ENCODE data around the gene PARVB.
"Not testable (repeated sequence)": the region's sequence is repeated elsewhere in the genome, so short reads cannot be mapped to it uniquely, and the experiment has no call there.

Gene PARVB

DNA sequence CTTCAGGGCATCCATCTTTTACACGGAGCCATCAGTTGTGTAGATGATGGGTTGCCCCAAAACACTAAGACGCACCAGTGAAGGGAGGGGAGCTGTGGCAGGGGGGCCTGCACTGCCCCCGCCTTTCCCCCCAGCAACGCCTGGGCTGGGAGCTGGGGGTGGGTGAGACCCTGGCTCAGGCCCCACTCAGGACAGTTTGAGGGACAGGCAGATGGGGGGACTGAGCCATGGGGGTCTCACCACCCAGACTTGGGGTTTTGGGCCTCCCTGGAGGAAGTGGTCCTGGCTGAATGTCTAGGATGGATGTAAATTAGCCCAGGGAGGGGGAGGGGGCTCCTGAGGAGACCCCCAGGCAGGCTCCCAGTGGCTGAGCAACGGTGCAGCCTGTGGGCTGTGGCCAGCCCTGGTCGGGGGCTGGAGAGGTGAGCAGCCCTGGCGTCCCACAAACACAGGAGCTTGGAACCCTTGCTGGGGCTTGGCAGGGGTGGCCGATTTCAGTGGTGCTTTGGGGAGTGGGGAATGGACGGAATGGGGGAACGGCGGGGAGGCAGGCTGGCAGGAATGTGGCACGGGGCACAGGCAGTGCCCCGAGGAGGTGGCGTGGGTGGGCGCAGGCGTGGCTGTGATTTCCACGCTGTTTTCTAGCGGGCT lies 6.1 kb downstream of the PARVB start:
- DNase-seq = no peak

DNA sequence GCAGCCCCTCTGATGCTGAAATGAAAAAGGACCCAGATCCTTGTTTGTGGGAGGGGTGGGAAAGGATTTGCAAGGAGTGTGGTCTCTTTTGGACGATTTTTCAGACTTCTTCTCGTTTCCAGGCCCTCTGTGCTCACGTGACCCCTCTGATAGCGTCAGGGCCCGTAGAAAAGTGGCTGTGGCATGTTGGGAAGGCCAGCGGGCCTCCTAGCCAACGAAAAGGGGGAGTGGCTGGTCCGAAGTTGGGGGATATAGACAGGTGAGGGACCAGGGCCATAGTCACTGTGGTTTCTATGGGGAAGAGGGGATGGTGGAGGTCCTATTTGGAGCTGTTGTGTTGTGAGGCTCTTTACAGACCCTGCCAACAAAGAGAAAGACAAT lies 6.6 kb downstream of the PARVB start:
- no peak for DNase-seq

DNA sequence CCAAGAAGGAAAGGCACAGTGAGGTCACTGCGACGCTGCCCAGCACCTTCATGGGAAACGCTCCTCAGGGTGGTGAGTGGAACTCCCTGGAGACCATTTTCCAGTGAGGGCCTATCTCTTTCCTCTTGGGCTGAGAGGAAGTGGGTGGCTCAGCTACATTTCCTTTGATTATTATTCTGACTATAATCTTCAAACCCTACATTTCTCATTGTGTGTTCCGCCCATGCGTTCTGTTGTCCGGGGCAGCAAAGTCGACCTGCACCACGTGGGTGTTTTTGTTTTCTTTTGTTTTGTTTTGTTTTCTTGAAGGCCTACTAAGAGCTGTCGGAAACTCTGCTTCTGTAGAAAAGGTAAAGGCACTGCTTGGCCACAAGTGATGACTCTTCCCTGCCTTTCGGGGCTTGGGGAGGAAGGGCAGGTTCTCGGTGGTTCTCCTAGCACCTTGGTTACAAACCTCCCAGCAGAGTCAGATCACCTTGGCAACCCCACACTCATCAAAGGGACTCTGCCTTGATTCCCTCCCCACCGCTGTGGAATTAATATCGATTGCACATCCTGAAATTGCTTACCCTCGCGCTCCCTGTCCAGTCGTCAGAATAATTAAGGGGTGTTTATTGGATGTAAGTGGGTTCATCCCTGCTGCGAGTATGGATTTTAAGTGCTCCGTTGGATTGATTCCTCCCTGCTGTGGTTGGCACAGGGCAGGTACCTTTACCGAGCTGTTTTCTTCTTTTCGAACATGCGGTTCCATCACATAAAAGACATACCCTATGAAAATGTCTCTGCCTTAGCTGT lies 7.3 kb downstream of the PARVB start:
- no peak for DNase-seq

DNA sequence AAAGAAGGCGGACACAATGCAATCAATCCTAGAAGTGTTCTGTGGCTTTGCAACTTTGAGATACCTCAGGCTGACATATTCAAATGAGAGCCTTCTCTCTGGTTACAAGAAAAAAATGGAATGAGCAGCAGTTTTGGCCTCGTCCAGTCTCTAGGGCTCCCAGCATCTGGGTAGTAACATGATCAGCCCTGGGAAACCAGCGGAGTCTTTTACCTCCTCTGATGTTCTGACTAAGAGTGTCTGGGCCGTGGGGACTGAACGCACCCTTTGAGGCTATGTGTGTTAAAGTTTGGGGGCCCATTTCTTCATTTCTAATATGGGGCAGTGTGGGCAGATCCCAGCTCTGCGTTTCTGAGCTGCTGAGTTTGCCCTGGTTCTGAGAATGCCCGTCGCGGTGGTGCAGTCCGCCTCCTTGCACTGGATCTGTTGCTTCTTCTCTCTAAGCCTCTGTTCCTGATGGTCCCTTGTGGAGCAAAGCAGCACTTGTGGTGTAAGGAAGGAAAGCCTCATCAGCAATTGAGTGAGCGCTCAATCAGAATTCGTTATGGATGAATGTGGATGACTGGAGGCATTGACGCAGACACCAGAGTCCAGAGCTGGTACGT lies 8.1 kb downstream of the PARVB start:
- no peak for DNase-seq

DNA sequence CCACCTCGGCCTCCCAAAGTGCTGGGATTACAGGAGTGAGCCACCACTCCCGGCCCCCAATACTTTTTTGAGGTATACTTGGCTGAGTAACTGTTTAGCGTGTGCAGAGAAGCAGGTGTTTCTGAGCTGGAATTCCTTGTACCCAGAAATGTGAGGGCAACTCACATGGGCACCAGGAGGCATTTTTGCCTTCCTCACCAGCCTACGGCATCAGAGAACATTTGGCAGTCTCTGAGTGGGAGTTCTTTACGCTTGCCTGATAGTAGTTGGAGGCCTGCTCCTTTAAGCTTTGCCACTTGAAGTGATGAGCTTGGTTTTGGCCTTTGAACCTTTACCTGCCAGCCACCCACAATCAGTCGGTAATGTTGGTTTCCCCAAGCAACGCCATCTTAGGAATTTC lies 9.2 kb downstream of the PARVB start:
- DNase-seq = no peak

DNA sequence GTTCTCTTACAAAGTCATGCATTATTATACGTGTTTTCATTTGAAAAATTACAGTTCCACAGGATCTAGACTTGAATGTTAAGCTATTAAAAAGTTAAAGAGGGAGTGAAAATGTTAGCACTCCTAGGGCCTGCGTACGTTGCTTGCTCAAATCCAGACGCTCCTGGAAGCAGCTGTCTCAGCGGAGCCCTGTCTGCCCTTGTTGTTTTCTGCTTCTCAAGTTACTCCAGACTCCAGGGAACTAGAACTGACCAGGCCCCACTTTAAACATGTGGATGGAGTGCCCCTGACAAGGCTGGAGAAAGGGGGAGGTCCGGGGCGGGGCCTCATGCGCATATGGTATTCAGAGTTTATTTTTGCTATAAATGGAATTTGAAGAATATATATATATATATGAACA lies 9.6 kb downstream of the PARVB start:
- no peak for DNase-seq

DNA sequence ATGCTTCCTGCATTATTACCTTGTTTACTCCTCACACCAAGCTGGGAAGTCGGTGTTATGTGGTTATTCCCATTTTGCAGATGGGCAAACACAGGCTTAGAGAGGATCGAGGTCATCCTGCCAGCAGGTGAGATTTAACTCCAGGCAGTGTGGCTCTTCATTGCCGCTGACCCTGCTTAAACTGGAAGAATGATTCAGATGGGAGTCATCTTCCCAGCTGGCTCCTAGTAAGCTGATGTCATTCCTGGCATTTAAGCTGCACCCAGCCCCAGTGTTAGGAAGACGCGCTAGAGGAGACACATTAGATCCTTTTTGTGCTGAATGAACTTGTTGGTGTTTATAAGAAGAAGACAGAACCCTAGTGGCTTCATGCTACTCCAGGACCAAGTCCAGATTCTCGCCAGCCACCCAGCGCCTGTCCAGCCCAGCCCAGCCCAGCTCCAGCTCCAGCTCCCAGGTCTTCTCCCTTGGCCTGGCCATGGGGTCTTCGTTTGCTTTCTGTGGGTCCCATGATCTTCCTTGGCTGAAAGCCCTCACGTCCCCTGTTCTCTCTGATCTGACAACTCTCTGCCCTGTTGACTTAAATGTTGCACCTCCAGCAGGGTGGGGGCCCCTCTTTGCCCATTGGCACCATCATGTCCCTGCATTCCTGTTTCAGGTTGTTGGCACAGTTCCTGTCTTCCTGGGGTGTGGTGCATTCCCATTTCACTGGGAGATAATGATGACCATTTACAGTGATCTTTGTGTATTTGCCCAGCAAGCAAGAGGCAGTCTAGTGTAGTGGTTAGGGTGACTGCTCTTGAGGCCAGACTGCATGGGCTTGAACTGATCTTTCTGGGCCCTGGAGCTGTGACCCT lies 13.6 kb downstream of the PARVB start:
- no peak for DNase-seq

DNA sequence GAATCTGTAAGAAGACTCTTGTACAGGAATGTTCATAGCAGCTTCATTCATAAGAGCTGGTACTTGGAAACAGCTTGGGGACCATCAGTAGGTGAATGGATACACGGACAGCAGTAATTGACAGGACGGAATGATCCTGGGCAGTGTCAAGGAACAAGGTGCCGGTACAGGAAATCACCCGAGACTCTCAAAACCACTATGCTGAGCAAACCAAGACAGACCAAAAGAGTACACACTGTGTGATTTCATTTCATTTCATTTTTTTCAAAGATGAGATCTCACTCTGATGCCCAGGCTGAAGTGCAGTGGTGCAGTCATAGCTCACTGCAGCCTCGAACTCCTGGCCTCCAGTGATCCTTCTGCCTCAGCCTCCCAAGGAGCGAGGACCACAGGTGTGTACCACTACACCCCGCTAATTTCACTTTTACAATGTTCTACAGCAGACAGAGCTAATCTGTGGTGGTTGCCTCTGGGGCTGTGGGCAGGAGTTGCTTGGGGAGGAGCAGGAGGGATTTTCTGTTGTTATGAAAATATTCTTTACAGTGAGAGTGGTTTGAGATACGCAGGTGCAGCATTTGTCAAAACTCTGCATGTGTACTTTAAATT lies 15.6 kb downstream of the PARVB start:
- DNase-seq = no peak

DNA sequence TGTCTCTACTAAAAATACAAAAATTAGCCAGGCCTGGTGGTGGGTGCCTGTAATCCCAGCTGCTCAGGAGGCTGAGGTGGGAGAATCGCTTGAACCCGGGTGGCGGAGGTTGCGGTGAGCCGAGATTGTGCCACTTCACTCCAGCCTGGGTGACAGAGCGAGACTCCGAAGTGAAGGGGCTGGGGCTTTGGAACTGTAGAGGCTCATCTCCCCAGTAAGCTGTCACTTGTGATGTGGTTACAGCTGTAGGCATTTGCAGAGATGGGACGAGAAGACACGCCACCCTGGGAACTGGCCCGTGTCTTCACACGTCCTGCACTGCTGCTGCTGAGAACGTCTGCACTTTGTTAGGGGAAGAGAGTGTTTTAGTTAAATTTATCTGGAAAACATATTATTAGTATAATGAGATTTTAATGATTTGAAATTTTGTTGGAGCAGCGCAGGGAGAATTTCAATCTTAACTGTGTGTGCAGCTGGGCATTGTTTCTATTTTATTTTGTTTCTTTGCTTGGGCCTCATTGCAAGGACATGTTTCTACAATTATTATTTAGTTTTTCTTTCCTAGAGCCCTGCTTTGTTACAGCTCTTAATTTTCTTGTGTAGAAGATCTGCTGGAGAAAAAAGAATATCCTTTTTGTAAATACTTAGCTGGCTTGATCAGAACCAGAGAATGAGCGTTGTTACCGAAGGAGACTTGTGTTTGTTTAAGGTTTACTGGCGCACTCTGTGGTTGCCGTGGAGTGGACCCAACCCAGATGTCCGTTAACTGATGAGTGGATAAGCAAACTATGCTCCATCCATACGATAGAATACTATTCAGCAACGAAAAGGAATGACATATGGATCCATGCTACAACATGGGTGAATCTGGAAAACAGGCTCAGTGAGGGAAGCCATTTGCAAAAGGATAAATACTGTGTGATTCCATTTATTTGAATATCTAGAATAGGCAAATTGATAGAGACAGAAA lies 18.4 kb downstream of the PARVB start:
- no peak for DNase-seq

DNA sequence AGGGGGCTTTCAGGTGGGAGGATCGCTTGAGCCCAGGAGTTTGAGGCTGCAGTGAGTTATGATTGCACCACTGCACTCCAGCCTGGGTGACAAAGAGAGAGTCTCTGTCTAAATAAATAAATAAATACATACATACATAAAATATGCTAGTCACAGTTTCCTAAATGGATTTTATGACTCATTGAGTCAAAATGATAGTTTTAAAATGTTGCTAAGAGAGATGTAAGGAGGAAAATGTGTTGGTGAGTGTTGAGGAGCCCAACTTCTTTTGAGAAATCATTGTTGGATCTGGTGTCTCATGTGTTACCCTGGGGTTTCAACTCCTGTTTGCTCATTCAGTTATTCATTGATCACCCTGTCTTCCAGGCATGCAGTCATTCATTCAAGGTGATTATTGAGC lies 21.0 kb downstream of the PARVB start:
- DNase-seq = no peak

DNA sequence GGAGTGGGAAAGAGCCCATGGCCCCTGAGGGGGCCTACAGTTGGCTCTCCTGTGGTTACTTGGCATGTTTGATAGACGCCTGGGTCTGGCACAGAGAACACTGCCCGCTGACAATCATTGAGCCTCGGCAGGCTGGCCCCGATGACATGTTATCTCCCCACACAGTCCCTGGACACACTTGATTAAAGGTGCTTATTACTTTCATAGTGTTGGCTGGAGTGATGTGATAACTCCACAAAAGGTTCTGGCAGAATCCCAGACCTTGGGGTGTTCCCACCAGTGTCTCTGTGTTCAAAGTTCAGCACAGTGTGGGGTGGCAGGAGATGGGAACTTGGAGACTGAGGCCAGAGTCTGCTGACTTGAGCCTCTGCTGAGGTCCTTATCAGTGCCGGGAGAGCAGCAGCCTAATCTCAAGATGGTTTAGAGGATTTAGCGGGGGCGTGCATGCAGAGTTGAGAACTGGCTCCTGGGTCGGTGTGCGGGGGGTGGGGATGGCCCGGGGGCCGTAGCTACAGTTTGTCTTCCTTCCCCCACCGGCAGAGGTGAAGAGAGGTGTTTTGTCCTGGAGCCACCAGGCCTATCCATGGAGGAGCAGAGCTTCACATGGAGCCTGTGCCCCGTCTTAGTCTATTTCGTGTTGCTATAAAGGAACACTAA lies 22.5 kb downstream of the PARVB start:
- DNase-seq = no peak

DNA sequence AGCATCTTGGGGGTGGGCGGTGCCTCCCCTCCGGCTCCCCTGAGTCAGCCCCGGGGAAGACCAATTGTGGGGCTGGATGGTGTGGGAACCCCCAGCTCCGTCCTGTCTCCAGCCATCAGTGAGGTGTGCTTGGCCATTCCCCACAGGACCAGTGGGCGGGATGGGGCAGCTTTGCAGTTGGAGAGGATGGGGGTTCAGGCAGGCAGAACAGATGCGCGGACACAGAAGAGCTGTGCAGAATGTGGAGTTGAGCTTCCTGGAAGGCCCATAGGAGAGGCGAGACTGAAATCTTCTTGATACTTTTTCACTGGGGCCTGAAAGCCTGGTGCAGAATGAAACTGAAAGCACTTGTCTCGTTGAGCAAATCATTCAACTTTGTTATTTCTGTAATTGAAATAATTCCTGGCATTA lies 23.8 kb downstream of the PARVB start:
- DNase-seq = no peak

DNA sequence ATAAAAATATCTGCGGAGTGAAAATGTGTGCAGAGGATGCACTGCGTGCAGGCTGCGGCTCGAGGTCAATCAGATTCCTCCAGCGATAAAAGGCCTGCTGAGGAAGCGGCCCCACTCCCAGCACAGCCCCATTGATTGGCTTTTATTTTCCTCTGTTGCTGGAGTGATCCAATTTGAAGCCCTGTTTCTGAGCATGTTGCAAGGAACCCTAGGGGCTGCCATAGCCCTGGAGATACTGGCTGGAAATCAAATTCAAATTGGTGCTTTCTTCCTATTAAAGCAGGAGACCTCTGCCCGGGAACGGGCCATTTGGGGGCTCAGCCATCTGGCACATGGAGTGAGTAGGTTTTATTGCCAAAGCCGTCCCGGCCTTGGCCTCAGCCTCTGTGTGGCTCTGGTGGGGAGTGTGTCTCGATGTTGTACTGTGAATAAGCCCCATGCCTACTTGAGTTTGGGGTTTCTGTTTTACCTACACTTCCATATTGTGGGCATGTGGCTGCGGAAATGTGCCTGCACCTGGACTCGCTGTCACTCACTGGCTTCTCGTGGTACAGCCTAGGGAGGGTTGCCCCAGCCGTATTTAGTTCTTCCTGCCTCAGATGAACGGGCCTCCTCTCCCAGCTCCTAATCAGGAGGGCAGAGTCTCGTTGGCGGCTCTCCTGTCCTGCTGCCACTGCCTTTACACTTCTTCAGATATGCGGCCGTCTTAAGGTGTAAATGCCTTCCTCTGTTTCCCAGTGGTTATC lies 25.6 kb downstream of the PARVB start:
- DNase-seq = no peak

DNA sequence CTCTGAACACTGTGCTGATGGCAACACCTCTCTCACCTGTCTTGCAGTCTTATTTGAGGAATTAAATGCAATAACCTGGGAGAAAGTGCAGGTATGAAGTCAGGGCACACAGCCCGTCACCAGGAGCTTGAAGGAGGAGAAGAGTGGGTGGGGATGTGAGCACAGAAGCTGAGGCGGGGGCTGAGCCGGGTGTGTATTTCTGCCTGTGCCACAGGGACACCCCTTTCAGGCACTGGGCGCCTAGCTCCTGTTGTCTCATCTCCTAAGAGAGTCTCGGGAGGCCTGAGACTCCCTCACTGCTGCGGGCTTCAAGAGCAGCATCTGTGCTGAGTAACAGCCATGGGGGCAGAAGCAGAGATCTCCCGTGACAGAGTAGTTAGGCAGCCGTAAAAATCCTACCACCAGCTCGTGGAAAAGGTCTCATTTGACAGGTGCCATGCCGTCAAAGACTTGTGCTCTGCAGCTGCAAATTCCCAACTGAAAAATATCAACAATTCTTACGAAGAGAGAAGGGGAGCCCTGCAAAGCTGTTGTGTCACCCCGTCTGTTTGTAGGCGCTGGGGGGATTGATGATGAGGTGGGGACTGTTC lies 26.8 kb downstream of the PARVB start:
- no peak for DNase-seq

DNA sequence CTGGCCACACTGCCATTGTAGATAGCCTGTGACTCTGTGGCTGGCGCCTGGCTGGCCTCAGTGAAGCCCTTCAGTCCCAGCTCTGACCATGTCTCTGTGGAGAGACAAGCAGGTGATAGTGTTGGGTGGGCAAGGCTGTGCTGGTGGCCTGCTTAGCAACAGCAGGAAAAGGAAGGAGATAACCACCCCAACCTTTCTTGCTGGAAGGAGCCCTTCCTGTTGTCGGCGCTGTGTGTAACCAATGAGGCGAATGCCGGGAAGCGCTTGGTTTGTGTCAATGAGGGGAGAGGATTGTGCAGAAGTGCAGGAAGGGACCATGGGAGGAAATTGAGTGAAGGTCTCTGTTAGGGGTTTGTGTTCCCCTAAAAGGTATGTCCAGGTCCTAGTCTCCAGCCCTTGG lies 27.3 kb downstream of the PARVB start:
- DNase-seq = no peak

DNA sequence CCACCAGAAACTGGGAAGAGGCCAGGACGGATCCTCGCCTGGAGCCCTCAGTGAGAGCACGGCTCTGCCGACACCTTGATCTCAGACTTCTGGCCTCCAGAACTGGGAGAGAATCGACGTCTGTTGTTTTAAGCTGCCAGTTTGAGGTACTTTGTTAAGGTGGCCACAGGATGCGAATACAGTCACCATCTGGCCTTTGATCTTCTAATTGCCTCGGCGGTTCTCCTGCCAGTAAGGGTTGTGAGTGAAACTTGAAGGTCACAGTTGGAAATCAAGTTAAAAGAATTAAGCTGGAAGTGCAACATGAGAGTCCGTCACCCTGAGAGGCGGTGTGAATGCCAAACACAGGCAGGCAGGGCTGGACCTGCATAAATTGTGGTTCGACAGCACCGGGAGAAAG lies 27.9 kb downstream of the PARVB start:
- DNase-seq = no peak

DNA sequence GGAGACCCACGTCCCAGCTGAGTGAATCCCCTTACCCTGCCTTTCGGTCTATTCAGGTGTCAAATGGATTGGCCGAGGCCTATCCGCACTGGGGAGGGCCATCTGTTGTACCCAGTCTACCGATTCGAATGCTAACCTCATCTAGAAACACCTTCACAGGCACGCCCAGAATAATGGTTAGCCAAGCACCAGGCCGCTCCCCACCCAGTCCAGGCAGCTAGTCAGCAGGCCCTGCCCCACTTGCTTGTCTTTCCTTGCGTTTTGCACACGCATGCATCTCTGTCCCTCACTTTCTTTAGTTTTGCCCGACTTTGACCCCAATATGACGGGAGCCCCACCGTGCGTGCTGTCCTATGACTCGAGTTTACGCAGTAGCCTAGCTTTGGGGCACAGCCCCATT lies 31.7 kb downstream of the PARVB start:
- no peak for DNase-seq

DNA sequence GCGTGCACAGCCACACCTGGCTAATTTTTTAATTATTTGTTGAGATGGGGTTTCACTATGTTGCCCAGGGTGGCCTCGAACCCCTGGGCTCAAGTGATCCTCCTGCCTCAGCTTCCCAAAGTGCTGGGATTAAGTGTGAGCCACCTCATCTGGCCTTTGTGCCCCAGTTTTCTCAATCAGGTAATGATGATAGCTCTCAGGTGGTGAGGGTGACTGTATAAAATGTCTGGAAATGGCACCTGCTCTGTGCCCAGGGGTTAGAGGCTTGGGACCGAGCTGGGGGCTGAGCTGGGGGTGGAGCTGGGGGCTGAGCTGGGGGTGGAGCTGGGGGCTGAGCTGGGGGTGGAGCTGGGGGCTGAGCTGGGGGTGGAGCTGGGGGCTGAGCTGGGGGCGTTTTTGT lies 32.5 kb downstream of the PARVB start:
- DNase-seq = not testable (repeated sequence)

DNA sequence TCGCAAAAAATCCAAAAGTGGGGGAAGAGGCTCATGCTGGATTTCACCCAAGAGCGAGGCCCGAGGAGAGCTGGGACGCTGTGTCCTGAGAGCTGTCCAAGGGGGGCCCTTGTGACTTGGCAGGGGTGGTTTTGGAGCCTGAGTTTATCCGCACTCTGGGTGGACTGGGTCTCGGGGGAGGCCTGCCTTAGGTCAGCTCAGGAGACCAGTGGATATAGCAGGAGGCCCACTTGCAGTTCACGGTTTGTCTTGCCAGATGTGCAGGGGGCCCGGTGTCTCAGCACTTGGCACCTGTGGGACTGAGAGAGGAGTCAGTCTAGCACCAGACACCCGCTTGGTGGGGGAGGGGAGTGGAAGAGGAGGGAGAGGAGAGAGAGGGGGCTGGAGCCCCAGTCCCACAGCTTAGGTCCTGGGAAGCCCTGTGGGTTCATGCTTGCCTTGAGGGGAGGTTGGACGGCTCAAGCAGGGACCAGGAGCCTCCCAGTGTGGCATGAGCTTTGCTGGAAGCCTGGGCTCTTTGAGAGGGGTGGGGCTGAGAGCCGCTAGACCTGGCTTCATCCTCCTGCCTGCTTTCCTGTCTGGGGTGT lies 33.4 kb downstream of the PARVB start:
- no peak for DNase-seq

Data from stimulated activated naive CD4-positive, alpha-beta T cell (primary cell).